Effector CD8-positive, alpha-beta T cell (primary cell): ENCODE measurements around the gene MAP2K1.
"Not testable (repeated sequence)": the region's sequence is repeated elsewhere in the genome, so short reads cannot be mapped to it uniquely, and the experiment has no call there.

ENCODE experiments used
- DNase-seq: peaks from one replicate; lab custom pipeline; 2025; lab: John Stamatoyannopoulos, UW

The MAP2K1 gene

GRCh38 chr15:66393037-66393436 is 6.3 kb downstream of the MAP2K1 start:
- DNase-seq, result not testable (repeated sequence)

- no peak for DNase-seq
These were observed 7.8 kb downstream of the MAP2K1 start for GRCh38 chr15:66394472-66394871.

DNA sequence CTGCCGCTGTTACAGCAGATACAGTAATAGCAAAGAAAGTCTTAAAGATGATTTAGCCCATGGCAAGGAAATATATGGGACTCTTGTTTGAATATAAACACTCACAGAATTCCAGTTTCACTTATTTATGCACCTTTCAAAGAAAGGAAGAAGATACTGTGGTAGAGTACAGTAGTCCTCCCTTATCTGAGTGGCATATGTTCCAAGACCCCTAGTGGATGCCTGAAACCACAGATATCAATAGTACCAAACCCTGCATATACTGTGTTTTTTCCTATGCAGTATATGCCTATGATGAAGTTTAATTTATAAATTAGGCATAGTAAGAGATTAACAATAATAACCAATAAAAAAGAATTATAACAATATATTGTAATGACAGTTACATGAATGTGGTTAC is 8.2 kb downstream of the MAP2K1 start:
- no peak for DNase-seq

GRCh38 chr15:66399276-66399675 is 12.6 kb downstream of the MAP2K1 start:
- DNase-seq, result no peak

DNA sequence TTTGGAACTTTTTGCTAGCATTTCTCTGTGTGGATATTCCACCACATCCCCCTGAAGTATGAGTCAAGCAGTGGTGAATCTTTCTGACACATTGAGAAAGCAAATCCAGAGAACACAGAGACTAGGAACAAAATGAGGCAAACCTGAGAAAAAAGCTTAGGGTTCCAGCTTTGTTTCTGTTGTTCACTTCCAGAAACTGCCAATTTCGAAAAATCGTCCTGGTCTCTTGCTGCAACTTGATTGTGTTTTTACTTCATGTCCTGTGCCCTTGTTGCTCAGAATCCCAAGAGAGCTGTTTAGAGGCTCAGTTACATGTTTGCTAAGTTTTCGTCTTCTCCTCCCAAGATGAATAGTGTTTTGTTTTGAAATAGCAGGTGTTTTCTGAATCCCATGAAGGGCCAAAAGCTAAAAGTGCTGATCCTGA is 13.7 kb downstream of the MAP2K1 start:
- DNase-seq, result no peak

DNA sequence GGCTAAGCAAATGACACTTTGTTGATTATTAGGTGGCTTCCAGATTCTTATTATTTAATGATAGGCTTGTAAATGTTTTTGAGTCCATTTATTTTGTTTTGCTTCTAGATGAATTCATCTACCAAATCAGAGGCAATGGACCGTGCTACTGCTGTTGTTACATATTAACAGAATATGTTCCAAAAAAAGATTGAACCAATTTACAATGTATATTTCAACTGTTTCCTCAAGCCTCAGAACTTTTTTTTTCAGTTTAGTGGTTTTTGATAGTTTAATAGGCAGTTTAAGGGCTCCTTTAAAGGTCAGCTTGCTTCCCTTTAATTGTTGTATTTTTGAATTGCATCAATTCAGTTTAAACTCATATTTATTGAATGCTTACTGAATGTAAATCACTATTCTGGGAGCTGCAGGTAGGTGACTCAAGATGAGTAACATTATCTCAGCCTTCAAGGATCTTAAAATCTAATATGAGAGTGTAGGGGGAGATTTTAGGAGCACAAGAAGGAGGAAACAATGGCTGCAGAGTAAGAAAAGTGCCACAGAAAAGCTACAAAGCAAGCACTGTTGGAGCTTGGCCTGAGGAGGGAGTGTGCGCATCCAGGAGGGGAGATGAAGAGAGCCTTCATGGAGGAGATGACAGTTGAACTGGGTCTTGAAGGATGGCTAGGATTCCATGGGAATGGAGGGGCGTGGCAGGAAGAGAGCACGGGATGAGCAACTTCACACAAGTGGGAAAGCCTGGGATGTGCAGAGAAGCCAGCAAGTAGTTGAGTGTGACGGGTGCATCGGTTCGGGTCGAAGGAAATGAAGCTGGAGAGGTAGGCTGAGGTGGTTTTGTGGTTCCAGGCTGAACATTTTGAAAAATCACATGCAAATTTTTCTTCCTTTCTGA is 14.7 kb downstream of the MAP2K1 start:
- DNase-seq, result no peak

- DNase-seq, result no peak
These were observed 16.1 kb downstream of the MAP2K1 start for GRCh38 chr15:66402761-66403284.

DNA sequence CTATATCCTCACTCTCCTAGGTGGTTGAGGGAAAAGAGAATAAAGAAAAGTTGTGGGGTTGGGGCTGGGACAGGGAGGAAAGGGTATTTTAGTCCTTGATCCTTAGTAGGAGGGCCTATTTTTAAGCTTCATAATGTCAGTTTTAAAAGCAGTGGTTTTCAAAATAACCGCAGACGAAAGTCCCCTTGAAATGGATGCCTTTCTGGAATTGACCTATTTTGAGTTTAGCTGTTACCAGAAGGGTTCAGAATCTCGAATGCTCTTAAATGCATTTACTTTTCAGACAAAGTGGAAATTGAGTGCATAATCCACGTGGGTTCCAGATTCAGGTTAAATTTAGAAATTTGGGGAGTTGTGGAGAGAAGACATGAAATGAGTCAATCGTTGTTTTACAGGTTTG is 16.6 kb downstream of the MAP2K1 start:
- no peak for DNase-seq

DNA sequence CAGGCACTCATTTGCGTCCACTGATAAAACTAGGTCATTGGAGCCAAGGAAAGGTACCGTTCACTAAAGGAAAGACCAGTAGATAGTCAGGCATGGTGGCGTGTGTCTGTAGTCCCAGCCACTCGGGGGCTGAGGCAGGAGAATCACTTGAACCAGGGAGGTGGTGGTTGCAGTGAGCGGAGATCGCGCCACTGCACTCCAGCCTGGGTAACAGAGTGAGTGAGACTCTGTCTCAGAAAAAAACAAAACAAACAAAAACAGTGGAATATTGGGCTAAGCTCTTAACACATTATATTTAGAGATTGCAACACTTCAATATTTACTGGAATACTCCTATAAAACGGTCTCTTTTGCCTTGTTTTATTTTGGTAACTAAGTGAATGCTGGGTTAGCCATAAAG is 17.4 kb downstream of the MAP2K1 start:
- no peak for DNase-seq

GRCh38 chr15:66404532-66404931 is 17.8 kb downstream of the MAP2K1 start:
- DNase-seq, result no peak

DNA sequence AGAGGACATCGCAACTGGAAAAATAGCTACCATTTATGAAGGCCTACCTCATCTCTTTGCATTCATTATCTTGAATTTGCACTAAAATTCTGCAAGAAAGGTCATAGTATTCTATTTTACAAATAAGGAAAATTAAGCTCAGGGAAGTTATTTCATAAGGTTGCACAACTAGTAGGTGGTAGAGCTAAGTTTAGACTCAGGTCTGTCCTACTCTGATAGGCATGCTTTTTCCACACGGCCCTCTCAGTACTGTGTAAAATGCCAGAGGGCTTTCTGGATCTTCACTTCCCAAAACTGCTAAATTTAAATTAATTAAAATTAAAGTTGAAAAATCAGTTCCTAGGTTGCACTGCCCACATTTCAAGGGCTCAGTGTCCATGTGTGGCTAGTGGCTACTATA is 18.3 kb downstream of the MAP2K1 start:
- no peak for DNase-seq

GRCh38 chr15:66405615-66406014 is 18.9 kb downstream of the MAP2K1 start:
- no peak for DNase-seq

DNA sequence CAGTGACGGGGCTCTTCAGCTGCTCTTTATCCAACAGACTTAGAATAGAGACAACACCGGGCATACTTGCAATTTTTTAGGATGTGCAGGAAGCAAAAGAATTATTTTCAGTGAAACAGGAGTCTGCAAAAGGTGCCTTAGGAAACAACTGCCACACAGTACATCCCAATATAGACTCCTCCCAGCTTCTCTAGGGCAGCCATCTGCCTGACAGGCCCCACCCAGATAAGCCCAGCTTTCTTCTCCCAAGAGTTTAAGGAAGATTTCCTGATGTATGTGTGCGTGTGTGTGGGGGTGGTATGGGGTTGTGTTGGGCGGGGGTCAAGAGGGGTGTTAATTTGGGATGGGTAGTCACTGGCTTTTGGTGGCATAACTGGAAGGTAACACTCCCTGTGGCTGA is 21.5 kb downstream of the MAP2K1 start:
- no peak for DNase-seq

- no peak for DNase-seq
These were observed 22.1 kb downstream of the MAP2K1 start for GRCh38 chr15:66408675-66409282.

- DNase-seq, result no peak
These were observed 22.9 kb downstream of the MAP2K1 start for GRCh38 chr15:66409565-66410108.

- no peak for DNase-seq
These were observed 24.5 kb downstream of the MAP2K1 start for GRCh38 chr15:66411190-66411589.

GRCh38 chr15:66412220-66412619 is 25.5 kb downstream of the MAP2K1 start:
- no peak for DNase-seq

- no peak for DNase-seq
These were observed 26.9 kb downstream of the MAP2K1 start for GRCh38 chr15:66413579-66413978.

DNA sequence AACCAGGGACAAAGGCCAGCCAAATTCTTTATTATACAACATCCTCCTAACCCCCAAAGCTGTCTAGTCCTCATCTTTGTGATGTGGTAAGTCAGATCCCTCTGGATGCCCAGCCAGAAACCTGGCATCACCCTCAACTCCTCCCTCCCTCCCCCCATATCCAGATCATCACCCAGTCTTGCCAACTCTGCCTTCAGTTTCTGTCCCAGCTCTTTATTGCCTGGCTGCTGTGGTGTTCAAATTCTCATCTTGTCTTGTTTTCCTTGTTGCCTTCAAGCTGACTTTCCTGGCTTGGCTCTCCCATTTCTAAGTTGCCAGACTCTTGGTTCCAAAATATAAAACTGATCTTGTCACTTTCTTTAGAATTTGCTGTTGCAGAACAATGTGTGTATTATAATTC is 28.6 kb downstream of the MAP2K1 start:
- no peak for DNase-seq

DNA sequence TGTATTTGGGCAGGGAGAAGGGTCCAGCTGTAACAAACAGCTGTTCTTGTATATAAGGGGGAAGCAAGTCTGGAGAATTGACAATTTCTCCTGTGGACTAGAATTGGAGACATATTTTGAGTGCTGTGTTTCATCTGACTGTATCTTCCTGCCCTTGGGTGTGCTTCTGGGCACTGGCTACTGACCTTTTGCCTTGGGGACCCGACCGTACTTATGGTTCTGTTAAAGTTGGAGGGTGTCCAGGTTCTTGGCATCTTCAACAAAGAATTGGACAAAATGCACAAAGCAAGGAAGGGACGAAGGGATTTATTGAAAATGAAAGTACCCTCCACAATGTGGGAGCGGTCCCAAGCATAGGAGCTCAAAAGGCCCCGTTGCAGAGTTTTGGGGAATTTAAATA is 31.0 kb downstream of the MAP2K1 start:
- no peak for DNase-seq

DNA sequence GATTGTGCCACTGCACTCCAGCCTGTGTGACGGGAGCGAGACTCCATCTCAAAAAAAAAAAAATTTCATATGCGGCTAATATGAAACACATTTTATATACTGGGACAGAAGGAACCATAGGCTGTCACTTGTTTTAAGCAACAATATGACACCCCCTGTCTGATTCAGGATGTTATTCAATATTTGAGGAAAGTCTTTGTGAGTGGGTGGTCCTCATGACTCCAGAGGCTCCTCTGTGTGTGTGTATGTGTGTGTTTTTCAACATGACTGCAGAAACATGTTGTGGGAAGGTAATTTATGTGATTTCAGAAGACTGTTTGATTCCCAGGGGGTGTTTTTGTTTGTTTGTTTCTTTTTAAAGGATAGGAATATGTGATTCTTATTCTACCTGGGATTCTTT is 32.8 kb downstream of the MAP2K1 start:
- no peak for DNase-seq

DNA sequence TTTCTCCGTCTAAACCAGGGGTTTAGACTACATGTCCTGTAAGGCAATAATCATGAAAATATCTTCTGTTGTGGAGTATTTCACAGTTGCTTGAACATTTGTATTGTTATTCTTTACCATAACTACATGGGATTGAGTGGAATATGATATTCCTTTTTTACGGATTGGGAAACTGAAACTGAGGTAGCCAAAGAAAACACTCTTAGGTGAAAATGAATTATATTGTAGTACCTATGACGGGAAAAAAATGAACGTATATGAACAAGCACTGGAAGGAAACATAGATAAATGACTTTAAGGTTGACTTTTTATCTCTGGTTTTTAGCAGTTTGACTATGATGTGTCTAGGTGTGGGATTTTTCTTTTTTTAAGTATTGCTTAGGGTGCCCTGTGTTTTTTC is 35.6 kb downstream of the MAP2K1 start:
- no peak for DNase-seq

DNA sequence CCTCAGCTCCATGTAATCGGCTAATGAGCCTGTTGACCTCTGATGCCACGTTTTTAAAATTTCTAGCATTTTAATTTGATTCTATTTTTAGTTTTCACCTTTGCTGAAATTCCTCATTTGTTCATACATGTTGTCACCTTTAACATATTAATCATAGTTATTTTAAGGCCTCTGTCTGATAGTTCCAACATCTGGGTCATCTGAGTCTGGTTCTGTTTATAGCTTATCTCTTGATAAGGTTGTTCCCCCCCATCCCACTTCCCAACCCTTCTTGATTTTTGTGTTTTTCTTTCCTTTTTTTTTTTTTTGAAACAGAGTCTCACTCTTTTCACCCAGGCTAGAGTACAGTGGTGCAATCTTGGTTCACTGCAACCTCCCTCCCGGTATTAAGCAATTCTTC is 36.4 kb downstream of the MAP2K1 start:
- DNase-seq, result no peak
